Measurements from ENCODE around the gene REEP1. TPM values are rescaled to one million over a fixed set of nuclear protein-coding genes. Genes with fewer than 3 reads are reported as not detected.
A peak's percentile ranks its signal among the peaks of the same experiment; 100 is the strongest.

REEP1 gene
- total RNA-seq, 1 donor from 2014 or later: 14.5 TPM

DNA sequence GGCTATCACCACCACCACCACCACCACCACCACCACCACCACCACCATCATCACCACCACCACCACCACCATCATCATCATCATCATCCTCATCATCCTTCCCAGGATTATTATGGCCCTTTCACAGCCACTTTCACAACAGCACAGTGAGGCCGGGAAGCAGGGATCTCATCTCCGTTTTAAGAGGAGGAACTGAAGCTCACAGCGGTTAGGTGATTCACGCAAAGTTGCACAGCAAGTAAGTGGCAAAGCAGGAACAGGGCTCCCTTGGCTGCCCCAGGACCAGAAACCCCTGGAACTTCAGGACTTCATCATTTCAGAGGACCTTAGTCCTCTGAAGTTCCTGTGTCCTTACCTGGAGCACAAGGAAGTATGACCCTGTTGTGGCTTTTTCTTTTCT, 111.4 kb downstream of the REEP1 start:
- DNase-seq (ENCODE audit: low read depth in 2 of 2): no peak

DNA sequence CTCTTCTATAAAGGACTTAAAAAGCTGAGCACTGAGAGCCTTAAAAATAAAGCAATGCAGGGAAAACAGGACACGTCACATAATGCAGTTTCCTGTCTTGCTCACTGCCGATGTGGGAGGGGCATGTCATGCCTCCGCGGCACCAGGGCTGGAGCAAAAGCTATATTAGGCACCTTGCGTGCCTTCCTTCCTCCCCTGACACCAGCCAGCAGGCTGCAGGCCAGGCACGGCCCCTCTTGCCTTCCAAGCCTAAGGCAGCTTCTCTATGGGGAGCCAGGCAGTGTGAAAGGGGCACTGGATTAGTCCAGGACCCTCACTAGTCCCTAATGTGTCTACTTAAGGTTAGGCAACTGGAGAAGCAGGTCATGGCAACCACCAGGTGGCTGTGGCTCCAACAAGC, 111.8 kb downstream of the REEP1 start:
- peak; percentile 82 to 95 for DNase-seq (ENCODE audit: low read depth in 2 of 2)

DNA sequence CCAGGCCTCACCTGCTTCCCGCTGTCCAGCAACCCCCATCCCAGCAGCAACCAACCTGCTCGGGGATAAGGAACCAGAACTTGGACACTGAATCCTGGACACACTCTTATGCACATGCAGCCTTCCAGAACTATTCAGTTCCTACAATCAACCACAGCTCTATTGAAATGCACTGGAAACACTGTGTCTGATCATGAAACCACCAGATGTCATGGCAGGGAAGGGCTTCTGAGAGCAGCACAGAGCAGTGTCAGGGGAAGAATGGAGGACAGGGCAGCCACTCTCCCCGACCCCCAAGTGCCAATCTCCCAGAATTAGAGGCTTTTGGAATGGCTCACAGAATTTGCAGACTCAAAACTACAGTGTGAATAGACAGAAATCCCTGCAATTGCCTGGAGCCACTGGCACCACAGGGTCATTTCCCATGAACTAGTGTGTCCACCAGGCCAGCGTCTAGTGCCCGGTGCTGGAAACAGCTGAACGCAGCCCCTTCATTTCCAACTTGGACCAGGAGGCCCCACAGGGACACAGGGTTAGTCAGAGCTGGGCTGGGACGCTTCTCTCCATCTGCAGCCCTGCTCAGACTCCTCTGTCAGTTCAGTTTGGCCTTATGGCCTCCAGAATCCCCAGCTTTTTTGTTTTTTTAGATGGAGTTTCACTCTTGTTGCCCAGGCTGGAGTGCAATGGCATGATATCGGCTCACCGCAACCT, 112.6 kb downstream of the REEP1 start:
- peak in 1 of 2 donors; percentile 62 for DNase-seq (ENCODE audit: low read depth in 2 of 2)

DNA sequence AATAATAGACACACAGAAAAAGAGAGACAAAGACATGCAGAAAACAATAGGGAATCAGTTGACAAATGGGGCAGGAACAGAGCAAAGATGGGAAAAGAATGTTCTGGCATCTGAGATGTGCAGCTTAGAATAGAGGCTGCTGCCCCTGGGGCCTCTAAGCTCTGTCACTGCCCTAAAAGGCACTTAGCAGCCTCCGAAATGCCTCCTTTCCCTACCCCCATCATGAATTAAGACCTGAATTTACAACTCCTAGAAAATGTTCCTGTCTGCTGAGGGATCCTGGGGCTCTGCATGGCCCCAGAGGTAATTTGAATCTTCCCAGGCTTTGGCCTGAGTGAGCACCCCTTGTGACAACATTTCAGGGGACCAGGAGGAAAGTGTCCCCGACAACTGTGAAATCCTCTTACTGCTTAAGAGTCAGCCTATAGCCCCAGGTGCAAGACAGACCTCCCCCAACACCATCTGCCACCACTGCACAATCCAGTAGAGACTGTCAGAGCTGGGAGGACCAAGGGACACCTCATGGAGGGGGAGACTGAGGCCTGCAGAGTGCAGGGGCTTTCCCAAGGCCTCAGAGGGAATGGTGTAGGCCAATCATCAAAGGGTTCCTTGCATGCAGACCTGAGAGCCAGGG, 113.4 kb downstream of the REEP1 start:
- no peak for DNase-seq (ENCODE audit: low read depth in 2 of 2)

DNA sequence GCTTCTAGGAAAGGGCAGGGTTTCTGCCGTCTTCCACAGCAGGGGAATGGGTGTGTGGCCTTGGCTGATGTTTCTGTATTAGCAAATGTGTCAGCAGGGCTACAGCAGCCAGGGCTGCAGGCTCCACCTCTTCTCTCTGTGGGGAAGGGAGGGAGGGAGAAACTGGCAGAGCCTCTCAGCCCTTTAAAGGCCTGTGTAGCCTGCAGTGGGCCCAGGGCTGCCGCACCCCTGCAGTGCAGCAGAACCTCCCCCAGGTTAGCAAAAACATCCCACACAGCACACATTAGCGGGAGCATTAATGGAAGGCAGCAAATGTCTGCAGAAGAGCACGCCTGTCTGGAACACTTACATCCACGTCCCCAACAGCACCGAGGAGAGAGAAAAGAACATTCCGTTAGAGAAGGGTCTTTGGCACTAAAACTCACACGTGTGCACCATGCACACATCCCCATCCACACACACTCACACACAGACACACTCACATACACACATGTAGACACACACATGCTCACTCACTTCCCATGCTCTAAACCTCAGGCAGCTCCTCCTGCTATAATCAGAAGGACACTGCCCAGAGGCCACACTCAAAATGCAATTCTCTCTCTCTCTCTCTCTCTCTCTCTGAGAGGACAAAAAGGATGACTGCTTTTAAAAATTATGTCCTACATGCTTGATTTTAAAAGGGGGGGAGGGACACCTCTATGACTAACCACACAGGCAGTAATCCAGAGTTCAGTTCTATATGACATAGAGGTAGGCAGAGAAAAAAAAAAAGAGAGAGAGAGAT, 114.1 kb downstream of the REEP1 start:
- peak in 1 of 2 donors; percentile 76 for DNase-seq (ENCODE audit: low read depth in 2 of 2)

DNA sequence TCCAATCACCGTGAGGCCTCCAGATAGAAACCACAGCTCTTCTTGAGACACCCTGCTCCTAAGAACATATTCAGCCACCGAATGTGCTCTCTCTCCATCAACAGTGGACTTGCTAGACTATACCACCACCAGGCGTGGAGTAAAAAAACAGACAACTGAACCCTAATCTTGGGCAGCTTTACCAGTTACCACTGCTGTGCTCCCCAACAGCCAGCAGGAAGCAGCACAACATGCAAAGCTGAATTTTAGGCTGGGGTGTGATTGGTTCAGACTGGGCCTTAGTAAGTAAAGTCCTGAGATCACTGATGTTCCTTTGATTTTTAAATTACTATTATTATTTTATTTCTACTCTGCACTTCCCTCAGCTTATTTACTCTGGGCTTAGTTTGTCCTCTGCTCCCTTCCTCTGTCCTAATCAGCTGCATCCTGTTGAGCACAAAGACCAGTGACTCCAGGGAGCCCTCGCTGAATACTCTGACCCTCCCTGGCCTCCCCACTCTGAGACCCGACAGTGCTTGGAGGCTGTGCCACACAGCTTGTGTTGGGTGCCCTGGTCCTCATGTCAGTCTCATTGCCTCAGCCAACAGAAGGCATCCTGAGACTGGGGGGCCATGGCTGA, 116.3 kb downstream of the REEP1 start:
- DNase-seq (ENCODE audit: low read depth in 2 of 2): peak; percentile 53 to 81

DNA sequence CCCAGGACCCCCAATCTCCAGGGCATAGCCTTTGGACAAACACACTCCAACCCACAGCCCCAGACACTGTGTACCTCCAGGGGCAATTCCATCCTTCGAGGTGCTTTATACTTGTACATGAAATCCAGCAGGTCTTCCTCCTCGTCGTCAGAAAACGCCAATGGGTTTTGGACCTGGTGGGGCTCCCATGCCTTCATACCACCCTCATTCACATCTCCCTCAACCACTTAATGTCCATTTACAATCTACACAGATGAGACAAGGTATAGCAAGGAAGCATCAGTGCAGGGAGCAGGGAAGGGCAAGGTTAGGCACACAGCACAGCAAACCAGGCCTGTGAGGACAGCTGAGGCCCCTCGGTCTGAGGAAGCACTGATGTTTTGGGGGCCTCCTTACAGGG, 117.5 kb downstream of the REEP1 start:
- DNase-seq (ENCODE audit: low read depth in 2 of 2): no peak

DNA sequence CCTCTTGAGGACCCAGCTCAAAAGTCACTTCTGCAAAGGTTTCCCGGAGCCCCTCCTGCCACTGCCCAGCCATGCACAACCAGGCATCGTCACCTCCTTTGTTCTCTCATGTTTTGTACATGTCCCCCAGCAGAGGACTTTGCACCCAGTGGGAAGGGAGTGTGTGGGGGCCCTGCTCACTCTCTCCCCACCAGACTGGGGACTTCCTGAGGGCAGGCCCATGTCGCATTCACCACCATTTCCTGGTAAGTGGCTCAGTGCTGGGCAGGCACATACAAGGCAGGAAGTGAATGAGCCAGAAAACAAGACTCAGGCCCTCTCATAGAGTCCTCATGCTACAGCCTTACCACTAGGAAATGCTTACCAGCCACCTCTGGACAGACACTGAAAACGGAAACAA, 119.3 kb downstream of the REEP1 start:
- DNase-seq (ENCODE audit: low read depth in 2 of 2): no peak

DNA sequence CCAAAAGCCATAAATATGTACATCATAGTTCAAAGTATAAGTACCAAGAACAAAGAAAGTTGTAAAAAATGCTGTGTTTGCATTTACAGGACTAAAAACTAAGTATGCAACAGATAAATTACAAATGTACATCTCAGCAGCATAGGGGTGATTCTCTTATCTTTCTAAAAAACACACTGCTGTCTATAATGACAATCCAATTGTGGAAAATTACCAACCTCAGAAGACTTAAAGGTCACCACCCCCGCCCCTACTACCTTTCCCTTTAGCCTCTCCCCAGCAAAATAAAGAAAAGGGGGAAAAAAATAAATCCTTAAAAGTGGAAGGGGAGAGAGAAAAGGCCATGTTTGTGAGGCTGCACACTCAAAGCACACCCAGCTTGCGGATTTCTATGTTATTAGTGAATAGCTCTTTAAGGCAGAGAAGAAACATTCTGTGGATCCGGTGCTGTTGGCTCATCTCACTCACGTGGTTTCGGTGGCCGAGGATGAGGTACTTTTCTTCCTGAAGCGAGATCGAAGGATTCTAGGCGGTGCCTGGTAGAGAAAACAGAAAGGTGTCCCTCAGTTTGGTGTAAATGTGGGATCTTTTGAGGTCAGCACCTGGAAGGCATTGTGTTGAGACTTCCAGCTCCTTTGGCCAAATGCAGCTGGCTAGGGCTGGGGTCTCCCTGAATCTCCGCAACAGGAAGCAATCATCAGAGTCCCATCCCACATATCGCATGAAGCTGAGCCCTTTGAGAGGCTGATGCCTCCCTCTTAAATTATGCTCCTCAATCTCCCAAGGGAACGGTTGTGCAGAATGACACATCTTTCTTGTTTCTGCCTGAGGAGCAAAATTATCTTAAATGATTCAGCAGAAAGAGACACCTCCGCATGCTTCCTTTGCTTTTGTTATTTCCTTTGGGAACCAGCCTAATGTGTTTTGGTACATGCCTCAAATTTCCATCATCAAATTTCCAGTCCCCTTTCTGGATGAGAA, 120.6 kb downstream of the REEP1 start:
- no peak for DNase-seq (ENCODE audit: low read depth in 2 of 2)

DNA sequence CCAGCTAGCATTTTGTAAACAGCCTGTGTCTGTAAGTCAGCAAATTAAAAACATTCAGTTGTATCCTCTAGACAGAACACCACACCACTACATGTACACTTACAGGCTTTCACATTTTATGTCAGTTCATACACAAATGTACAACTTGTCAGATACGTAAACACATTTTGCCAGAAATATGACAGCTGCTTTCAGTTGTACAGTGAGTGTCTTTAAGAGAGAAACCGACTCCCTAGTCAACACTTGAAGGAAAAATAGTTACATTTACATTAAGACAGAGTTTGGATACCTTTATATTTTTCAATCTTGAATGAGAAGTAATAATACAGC, 123.0 kb downstream of the REEP1 start:
- no peak for DNase-seq (ENCODE audit: low read depth in 2 of 2)

DNA sequence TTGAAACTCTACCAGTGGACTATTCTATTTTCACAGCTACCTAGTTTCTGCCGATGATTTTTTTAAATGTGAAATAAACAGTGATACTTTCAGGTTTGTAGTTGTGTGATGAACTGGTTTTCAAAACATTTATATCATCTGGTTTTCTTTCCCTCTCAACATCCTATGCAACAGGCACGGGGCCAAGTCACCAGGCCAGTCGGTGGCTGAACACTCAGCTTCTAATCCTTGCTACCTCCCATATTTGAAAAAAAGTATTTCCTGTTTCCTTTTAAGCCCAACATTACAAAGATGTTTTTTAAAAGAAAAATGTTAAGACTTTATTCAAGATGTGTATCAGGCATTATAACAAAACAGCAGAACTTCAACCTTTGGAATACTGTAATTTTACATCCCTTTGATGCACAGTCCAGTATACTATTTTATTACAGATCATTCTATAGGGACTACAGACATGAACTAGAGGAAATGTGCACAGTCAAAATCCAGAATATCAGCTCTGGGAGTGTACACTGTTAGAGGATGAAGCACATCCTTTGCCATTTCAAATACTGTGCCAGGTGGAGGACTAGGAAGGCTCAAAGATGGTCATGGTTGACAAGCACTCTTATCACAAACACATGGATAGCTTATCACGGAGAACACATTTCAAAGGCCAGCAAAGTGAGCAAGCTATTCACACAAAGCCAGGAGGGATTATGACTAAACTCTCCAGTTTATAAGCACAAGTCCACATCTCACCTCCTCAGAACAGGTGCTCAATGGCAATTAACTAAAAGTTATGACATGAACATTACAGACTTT, 123.5 kb downstream of the REEP1 start:
- DNase-seq (ENCODE audit: low read depth in 2 of 2): peak; percentile 72

DNA sequence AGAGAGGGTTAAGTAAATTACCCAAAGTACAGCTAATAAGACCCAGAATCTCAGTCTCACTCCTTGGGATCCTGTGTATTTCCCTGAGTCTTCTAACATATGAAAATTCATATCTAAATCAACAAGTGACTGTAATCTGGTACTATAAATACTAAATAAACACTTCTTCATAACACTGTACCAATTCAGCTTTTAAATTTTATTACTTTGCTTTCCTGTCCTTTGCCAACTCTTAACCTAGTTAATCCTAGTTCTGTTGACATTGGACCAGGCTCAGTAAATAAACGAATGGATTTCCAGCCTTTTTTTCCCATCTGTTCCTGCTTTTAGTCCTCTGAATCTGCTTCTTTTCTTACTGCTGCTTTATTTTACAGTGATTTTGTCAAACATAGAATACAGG, 124.4 kb downstream of the REEP1 start:
- DNase-seq (ENCODE audit: low read depth in 2 of 2): peak in 1 of 2 donors; percentile 48

DNA sequence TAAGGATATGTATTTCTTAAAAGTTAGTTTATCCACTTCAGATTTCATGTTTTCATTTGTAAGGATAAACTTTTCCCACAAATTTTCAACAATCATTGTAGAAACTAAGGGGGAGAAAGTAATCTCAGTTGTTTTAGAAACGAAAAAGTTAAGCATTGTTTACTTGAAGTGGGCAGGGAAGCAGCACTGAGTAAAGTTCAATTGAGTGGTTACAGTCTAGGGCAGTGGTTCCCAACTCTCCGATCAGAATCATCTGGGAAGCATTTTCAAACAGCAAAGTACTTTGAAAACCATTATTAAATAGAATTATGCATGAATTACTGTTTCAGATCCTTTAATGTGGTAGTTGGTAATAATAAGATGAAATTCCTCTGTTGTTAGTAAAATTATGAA, 125.6 kb downstream of the REEP1 start:
- no peak for DNase-seq (ENCODE audit: low read depth in 2 of 2)

DNA sequence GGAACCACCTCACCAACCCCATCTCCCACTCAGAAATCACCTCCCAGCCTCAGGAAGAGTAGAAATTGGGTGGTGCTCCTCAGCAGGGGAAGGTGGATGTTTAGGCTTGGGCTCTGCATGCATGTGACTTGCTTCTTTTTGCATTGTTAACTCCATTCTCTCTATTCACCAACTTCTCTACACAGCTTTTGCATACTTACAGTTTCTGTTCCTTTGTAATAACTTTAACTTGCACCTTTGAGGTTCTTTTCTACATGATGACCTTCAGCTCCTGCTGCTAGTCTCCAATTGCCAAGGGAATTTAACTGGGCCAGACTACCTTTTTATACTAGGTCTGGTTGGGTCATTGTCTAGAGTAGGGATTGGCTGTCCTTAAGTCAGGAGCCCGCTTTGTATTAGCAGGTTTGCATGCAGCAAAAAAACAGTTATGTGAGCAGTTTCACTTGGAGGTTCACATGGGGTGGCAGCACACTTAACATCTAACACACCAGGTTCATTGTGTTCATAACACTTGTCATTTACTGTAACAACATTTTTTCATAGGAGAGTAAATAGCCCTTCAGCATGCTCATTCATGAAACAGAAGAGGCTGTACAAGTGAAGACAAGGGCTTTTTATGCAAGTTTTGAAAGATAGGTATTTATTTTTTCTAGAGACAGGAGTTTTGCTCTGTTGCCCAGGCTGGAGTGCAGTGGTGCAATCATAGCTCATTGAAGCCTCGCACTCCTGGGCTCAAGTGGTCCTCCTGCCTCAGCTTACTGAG, 126.2 kb downstream of the REEP1 start:
- no peak for DNase-seq (ENCODE audit: low read depth in 2 of 2)

DNA sequence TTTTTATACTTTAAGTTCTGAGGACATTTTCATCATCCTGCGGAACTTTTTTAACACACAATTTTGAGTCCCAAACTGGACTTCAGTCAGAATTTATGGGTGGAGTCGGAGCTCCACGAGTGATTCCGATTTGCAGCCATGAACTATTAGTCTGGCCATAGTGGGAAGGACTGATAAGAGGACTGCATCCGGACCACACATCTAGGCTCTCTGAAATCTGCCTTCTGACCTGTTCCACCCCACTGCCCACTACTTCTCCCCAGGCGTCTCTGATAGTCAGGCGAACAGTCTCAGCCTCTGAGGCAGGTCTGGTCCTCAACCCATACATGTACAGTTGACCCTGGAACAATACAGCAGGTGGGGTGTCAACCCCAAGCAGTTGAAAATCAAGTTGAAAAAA, 133.0 kb downstream of the REEP1 start:
- no peak for DNase-seq (ENCODE audit: low read depth in 2 of 2)

DNA sequence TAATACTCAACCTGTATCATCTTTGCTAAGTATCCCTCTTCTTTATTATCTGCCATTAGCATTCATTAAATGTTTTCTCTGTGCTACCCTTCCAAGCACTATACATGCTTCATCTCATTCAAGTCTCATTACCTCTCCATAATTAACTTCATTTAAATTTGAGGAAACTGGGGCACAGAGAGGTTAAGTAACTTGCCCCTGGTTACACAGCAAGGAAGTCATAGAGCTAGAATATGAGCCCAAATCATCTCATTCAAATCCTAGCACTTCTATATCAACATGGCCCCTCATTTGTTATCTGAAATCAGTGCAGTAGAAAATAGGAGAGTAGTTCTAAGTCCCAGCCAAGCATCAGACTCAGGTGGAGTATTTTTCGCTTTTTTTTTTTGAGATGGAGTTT, 133.8 kb downstream of the REEP1 start:
- no peak for DNase-seq (ENCODE audit: low read depth in 2 of 2)

DNA sequence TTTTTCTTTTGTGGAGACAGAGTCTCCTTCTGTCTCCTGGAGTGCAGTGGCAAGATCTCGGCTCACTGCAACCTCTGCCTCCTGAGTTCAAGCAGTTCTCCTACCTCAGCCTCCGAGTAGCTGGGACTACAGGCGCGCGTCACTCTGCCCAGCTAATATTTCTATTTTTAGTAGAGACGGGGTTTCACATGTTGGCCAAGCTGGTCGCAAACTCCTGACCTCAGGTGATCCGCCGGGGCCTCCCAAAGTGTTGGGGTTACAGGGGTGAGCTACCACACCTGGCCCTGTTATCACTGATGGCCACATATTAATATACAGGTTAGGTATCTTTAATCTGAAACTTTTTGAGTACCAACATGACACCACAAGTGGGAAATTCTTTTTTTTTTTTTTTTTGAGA, 134.7 kb downstream of the REEP1 start:
- DNase-seq (ENCODE audit: low read depth in 2 of 2): no peak

DNA sequence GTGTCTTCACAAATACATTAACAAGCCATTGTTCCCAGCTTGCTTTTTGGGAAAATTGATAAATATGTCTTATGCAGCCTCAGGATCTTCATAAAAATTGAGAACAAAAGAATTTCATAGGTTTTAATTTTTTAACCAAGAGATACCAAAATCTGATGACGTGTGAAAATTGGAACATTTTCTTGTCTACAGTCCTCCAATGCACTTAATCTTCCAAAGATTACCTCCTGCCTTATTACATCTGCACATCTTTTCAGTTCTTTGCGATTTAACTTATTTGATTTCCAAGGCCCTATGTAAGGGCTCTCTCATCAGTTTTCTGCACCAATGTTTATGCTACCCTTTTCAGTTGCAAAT, 135.1 kb downstream of the REEP1 start:
- DNase-seq (ENCODE audit: low read depth in 2 of 2): no peak

DNA sequence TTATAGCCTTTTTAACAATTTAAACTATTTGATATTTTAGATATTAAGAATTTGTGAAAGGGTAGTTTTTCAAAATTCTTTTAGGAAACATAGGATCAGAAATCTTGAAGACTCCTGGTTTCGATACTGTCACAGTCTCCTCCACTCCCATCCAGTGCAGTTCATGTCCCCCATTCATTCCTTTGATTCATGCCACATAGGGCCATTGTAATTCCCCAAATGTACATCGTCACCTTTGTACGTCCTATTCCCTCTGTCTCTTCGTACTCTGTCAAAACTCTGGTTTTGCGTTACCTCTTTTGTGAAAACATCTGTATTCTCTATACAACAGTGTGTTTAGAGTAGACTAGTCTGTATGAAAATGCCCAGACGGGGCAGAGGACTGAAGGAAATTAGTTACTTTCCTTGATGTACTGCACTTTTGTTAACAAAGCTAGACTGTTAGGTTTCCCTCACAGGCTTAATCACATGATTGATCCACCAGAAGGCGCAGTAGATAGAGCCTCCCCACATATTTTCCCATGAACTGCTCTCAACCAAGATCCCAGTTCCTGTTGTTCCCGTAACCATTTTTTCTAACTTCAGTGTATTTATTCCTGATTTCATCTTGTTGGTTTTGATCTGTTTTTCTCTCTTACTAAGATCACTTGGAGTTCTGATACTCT, 135.6 kb downstream of the REEP1 start:
- peak in 1 of 2 donors; percentile 68 for DNase-seq (ENCODE audit: low read depth in 2 of 2)
